Right renal pelvis (tissue), 4 donors: Measurements from ENCODE around the gene SPI1. TPM values are rescaled to one million over a fixed set of nuclear protein-coding genes. Genes with fewer than 3 reads are reported as not detected.

Experiments used
- DNase-seq, 4 donors: peaks; one replicate each; pipeline ENCODE4 v3.0.0-alpha.2; 2013; ENCODE audit warnings: low read depth in 4 of 4, low spot score in 3 of 4, missing footprints in 1 of 4
- polyA plus RNA-seq, 4 donors: library from polyadenylated mRNA; unstranded; fragments of 120-200 nt; gene quantifications; one replicate each; pipeline ENCODE4 v1.2.1, GENCODE V29; 2013; ENCODE audit not compliant: insufficient read length in 4 of 4

The SPI1 gene
- polyA plus RNA-seq, 4 donors = 2.7 to 3.7 (median 3.4) TPM

DNA sequence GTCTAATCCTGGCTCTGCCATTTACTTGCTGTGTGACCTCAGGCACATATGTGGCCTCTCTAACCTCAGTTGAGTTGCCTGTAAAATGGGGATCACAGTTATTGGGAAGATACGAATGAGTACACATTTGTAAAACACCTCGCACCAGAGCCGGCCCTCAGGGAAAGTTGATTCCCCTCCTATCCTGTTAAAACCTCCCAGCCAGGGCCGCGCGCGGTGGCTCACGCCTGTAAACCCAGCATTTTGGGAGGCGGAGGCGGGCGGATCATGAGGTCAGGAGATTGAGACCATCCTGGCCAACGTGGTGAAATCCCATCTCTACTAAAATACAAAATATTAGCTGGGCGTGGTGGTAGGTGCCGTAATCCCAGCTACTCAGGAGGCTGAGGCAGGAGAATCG lies 18.0 kb downstream of the SPI1 start:
- DNase-seq = no peak

DNA sequence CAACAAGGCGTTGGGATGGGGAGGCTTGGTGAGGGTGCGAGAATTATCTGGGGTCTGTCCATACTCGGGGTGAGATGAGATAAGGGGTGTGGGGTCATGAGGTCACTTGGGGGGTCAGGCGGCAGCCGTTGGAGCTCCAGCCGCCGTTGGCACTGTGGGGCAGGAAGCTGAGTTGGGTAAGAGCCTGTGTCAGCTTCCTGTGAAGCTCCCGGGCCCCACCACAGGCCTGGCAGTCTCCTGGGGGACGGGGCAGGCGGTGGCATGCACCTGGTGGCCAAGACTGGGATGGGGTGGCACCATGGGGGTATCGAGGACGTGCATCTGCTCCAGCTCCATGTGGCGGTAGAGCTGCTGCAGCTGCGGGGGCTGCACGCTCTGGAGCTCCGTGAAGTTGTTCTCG lies 18.8 kb downstream of the SPI1 start:
- DNase-seq = no peak

DNA sequence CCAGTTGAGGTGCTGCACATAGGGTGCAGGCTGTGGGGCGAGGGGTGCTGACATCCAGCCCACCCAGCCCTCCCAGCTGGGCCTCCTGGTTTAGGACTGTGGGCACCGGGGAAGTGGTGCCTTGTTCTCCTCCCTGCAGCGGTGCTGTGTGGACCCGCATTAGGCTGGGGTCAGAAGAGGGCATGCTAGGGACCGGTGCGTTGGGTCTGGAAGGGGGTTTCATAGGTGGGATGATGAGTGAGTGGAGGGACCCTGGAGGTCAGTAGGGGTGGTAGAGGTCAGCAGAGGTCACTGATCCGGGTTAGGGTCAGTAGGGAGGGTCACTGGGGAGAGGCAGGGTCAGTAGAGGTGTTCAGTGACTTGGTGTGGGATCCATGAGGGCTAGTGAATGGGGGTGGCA lies 19.2 kb downstream of the SPI1 start:
- DNase-seq = no peak

DNA sequence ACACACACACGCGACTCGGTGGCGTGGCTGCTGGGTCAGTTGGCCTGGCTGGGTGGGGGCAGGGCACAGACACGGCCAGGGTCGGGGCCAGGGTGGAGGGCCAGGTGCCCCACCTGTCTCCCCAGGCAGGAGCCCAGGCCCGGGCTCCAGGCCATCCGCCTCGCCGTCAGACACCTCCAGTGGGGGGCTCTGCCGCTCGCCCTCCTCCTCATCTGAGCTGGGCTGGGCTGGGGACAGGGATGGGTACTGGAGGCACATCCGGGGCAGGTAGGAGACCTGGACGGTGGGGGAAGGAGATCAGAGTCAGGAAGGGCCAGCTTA lies 19.7 kb downstream of the SPI1 start:
- no peak for DNase-seq

DNA sequence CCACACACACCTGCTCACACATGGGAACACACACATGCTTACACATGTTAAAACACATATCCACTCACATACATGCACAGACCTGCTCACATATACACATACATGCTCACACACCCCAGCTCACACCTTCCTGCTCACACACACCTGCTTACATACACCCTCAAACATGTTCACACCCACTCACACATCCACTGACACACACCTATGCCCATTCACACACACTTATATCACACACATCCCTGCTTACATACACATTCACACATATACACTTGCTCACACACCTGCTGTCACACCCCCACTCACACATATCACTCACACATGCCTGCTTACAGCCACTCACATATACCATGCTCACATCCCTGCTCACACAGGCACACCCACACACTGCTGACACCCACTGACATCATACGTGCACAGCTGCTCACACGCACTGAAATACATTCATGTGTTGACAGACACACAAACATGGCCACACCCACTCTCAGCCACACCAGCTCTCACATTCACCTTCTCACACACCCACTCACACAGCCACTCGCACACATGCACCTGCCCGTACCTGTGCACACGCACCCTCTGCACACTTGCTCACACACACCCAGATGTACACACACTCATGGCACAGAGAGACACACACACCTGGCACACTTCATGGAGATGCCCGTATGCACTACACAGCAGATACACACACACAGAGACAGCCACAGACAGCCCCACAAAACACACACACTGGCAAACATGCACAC lies 20.2 kb downstream of the SPI1 start:
- no peak for DNase-seq

DNA sequence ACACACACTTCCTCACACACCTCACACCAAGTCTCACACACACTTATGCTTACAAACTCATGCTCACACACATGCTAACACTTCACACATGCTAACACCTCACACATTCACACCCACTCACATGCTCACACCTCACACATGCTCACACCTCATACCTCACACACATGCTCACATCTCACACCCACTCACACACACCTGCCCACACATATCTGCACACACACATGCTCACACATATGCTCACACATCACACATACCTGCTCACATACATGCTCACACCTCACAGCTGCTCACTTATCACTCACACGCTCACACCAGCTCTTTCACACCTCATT lies 21.4 kb downstream of the SPI1 start:
- no peak for DNase-seq

DNA sequence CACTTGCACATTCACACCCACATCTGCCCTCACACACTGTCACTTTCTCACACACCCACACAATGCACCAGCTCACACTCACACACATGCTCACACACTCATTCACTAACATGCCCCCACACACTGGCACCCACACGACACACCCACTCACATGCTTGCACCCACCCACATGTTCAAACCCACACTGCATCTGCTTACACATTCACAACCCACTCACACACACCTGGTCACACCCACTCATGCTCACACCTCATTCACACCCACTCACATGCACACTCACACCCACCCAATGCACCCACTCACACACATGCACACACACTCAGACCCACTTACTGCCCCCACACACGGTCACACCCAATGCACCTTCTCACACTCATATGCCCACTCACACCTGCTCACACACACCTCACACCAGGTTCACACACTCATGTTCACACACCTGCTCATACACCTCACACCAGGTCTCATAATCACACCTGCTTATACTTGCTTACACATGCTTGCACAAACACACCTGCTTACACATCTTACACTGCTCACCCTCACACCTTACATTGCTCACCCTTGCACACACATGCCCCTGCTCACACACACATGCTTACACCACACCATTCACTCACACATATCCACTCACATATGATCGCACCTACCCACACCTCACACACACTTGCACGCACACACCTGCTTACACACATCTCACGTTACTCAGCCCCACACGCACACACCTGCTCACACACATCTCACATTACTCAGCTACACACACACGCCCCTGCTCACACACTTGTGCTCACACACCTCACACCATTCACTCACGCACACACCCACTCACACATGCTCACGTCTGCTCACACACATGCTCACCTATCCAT lies 22.0 kb downstream of the SPI1 start:
- DNase-seq = no peak

DNA sequence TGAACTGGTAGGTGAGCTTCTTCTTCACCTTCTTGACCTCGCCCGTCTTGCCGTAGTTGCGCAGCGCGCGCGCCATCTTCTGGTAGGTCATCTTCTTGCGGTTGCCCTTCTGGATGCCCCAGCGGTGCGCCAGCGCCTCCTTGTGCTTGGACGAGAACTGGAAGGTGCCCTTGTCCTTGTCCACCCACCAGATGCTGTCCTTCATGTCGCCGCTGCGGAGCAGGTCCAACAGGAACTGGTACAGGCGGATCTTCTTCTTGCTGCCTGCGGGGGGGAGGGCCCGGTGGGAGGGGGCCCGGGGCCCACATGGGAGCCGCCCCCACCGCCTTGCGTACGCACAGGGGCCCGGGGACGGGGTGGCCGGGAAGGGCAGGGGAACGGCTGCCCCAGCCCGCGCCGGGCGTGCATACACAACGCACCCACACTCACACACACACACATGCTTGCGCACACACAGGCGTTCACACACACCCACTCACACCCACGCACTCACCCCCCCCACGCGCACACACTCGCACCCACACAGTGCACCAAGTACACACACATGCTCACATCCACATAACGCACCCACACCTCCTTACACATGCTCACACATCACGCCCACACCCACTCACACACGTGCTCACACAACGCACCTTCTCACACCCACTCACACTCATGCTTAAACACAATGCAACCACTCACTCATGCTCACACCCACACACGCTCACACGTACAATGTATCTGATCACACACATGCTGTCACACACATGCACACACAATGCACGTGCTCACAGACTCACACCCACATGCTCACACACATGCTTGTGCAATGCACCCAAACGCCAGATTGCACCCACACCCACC lies 22.8 kb downstream of the SPI1 start:
- peak; percentile 82 to 87 (median 84) for DNase-seq

DNA sequence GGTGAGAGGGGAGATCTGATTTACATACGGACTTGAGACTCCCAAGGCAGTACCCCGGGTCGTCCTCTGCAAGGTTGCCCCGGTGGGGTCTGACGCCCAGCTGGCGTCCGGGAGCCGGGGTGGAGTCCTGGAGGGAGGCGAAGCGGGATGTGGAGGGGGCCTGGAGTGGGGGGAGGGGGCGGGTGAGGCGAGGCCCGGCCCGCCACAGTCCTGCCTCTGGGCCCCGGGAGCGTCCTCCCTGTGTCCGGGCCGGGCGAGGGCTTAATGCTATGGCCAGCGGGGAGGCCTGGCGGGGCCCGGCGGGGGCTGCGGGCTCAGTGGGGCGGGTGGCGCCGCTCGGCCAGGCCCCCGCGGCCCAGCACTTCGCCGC lies 23.4 kb downstream of the SPI1 start:
- DNase-seq = no peak

DNA sequence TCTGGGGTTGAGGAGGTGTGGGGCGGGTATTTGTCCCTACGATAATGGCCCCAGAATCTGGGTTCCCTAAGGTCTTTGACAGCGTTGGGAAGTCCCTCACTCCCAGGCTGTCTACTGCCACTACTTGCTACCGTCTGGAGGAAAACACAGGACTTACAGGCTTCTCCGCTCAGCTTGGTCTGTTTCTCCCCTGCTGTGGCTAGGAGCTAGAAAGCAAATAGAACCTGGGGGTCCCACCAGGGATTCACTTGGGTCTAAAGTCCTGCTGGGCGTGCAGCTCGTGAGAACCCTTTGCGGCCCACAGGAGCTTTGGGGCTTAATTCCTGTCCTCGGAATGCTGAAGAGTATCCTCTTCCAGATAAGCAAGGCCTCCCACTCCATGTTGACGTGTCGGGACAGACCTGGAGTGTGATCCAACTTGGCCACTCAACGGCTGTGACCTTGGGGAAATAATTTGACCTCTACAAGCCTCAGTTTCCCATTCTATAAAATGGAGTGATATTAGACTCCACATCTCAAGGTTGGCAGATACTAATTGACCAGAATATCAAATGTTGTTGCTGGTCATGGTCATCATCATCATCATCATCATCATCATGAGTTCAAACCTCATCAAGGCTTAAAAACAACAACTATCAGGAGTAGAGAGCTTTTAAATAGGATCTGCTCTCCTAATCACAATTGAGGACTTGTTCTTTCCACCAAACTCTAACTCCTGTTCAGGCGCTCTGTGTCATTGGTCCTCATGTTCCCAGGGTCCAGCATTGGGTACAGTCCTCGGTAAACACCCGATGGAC lies 24.2 kb downstream of the SPI1 start:
- DNase-seq = no peak

DNA sequence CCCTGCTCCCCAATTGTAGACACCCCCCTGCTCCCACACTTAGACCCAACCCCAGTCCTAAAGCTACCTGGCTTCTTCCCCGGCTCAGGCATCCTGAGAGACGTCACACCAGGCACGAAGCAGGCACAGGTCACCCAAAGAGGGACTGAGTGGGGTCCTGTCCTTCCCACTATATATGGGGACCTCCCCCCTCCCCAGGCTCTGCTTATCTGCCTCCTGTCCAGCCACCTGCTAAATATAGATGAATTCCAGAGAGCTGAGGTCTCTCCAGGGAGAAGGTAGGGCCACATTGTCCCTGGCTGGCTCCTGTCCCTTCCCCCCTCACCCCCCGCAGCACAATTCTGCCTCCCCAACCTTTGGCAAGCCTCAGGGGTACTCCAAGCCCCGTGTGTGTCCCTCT lies 25.8 kb downstream of the SPI1 start, which contains the start of gene MYBPC3:
Gene MYBPC3, minus strand, starts transcription at position 147 of the 400 bp plus-strand sequence. Its CDS starts 55 bp downstream, at position 92.
- no peak for DNase-seq

DNA sequence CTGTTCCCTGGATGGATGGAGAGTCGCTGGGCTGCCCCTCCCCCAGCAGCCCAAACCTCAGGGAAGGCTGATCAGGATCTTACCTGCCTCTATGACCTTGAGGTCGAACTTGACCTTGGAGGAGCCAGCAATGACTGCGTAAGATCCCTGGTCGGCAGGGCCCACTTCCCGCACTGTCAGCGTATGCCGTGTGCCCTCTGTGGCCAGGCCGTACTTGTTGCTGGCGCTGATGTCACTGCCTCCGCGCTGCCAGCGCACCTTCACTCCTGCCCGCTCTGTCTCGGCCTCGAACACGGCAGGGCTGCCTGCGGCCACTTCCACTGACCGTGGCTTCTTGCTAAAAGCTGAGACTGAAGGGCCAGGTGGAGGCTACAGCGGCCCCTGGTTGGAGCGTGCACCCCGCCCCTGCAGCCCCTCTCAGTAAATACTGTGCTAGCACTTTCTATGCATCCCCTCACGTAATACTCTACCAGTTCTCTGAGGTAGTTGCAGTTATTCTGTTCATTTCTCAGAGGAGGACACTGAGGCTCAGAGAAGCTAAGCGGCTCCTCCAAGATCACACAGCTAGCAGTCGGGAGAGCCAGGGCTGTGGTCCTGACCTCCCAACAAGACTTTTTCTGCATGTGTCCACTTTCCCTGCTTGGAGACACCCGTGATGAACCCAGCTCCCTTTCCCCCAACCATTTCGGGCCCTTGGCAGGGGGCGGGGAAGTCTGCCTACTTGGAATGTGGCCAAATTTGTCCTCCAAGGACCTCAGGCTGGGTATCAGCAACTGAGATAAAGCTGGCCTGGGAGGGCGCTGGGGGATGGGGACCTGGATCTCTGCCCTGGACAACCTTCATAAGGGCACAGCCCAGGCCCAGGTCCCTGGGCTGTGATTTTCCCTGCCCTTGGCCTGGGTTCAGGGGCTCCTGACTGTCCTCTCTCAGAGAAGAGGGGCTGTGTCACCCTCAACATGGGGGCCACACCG lies 26.9 kb downstream of the SPI1 start:
- DNase-seq = no peak

DNA sequence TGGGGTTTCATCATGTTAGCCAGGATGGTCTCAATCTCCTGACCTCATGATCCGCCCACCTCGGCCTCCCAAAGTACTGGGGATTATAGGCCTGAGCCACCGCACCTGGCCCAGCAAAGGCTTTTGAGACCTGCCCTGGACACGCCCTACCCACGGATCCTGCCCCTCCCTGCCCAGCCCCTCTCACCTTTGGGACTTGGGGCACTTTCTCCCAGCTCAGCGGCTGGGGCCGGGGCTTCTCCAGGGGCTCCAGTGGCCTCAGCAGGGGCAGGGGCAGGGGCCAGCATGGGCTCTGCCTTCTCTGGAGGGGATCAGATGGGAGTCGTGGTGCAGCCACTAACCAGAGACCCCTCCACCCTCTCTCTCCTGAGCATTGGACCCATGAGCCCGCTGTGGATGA lies 28.0 kb downstream of the SPI1 start:
- DNase-seq = no peak

DNA sequence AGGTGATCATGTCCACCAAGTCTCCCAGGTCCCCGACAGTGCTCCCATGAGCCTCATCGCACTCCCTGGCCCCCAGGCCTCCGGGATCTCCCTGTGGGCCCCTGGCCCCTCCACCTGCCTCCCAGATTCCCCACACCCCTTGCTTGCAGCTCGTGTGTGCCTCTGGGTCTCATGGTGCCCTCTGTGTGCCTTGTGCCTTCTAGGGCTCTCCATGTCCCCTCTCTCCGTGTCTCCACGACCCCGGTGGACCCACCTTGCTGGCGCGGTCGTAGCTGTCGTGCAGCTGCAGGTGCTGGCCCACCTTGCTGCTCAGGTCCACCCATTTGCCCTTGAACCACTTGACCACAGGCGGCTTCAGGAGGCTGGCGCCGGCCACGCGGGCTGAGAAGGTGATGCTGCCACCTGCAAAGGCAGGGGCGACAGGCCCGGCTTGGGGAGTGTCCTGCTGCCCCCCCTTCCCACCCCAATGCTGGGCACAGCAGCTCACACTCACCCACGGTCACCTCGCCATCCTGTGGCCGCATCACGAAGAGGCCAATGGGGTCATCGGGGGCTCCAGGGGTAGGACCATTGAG lies 28.7 kb downstream of the SPI1 start:
- DNase-seq = no peak

DNA sequence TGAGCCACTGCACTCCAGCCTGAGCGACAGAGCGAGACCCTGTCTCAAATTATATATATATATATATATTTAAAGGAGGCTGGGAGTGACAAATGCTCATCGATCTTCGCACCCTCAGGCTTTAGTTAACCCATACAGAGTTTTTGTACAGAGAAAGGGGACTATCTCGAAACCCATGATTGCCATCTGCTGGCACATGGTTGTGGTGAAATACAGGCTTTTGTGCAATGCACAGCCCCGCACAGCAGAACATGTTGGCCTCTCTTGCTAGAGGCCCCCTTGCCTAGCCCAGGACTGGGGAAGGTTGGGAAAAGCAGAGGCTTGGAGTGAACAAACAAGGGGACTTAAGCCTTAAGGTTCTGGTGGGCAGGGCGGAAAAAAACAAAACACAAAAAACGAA lies 29.5 kb downstream of the SPI1 start:
- DNase-seq = no peak

DNA sequence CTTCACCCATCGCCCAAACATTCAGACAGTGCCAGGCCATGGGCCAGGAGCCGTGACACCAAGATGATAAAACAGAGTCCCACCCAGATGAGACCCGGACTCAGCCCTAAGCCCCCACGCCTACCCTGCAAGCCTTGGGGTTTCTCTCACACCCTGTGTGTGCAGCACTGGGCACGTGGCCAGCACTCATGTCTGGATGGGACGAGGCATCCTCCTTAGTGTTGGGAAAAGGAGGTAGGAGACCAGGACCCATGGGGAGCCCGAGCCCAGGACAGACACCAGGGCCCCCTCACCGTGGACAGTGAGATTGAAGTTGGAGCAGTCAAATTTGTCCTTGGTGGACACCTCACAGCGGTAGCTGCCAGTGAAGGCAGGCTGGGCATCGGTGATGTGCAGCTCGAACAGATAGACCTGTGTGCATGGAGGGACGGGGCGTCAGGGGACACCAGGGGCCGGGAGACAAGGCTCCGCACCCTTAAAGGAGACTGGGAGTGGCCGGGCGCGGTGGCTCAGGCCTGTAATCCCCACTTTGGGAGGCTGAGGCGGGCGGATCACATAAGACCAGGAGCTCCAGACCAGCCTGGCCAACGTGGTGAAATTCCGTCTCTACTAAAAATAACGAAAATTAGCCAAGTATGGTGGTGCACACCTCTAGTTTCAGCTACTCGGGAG lies 30.1 kb downstream of the SPI1 start:
- DNase-seq = no peak

DNA sequence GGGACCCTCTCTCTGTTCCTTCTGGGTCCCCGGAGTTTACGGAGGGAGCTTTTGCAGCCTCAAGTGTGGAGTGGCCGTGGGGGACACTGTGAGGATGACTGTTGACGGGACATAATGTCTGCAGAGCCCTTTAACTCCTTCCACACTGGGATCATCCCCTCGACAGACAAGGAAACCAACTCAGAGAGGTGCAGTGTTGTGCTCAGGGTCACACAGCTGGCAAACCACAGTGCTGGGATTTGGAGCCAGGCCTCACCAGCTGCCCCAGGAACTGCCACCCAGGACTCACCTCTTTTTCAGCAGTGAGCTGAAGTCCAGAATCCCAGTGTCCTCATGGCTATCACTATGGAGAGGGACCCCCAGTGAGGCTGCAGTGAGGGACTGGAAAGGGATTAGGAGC lies 31.2 kb downstream of the SPI1 start:
- no peak for DNase-seq

DNA sequence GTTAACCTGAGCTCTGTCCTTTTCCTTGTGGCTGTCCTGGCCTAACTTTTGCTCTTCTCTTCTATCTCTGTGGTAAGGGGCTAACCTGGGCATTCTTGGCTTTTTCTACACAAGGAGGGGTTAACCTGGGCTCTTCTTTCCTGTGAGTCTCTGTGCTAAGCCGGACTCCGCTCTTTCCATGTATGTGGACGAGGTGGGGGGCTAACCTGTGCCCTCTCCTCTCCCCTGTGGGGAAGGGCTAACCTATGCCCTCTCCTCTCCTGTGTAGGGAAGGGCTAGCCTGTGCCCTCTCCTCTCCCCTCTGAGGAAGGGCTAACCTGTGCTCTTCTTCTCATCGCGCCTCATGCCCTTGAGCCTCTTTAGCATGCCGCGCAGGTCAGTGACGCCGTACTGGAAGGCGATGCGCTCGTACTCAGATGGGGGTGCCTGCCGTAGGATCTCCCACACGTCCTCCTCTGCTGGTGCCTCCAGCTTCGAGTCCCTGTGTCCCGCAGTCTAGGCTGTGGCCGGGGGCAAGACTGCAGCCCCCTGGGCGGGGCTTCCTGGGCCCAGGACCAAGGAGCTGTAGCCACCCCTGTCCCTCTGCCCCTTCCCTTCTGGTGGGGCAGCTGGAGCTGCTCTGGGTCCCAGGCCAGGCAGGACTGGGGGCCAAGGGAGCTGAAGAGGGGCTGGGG lies 32.3 kb downstream of the SPI1 start:
- DNase-seq = no peak
